Stimulated activated CD4-positive, alpha-beta T cell treated with anti-CD3 and anti-CD28 coated beads, Interleukin-12 subunit alpha, Interleukin-12 subunit beta, amount 100 ng/mL, for 48 hours (primary cell): Measurements from ENCODE around the gene SBF2.
"Not testable (repeated sequence)": the region's sequence is repeated elsewhere in the genome, so short reads cannot be mapped to it uniquely, and the experiment has no call there.

Source experiments
- DNase-seq, 3 donors: peaks; one replicate each; pipeline ENCODE4 v3.0.0-alpha.2; 2020; ENCODE audit warnings: low read depth in 2 of 3, low spot score in 1 of 3

The SBF2 gene

GRCh38 chr11:10075141-10075540 lies 218.9 kb downstream of the SBF2 start:
- no peak for DNase-seq

- no peak for DNase-seq
These were observed 221.2 kb downstream of the SBF2 start for GRCh38 chr11:10072841-10073240.

DNA sequence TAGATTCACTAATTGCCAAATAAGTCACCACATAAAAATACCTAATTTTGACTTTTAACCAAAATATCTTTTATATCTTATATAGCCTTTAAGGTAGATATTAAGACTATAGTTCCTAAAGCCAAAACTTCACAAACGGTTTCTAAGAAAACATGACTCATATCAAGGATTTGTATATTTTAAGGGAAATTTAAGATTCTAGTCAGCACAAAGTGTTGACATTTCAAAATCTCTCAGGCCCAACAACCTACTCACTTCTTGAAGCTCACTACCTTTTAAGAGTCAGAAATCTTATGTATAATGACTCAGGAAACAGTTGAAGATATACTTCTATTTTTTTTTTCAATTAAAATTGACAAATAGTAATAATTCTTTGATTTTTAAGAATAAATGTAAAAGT lies 221.9 kb downstream of the SBF2 start:
- no peak for DNase-seq

DNA sequence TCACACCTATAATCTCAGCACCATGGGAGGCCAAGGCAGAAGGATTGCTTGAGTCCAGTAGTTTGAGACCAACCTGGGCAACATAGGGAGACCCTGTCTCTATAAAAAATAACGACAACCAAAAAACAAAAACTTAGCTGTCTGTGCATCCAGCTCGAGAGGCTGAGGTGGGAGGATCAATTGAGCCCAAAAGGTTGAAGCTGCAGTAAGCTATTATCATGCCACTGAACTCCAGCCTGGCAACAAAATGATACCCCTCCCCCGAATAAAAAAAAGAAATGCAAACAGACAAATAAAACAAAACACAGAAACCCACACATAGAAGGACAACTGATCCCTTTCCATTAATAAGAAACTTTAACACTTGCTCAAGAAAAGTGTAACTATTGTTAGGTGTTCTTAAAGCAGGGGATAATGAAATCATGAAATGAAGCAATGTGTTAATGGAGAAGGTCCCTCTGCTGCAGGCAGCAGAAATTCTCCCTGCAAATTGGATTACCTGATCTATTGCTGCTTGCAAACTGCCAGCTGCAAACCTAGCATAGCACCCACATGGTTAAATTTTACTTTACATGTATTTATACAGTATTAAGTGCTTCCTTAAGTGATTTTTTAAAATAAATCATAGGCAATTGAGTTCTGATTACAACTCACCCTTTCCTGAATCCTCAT lies 226.3 kb downstream of the SBF2 start:
- DNase-seq = no peak

- no peak for DNase-seq
These were observed 227.6 kb downstream of the SBF2 start for GRCh38 chr11:10066441-10066840.

GRCh38 chr11:10064828-10065227 lies 229.2 kb downstream of the SBF2 start:
- DNase-seq = no peak

- DNase-seq = no peak
These were observed 235.7 kb downstream of the SBF2 start for GRCh38 chr11:10058356-10058755.

GRCh38 chr11:10051868-10052586 lies 242.0 kb downstream of the SBF2 start:
- DNase-seq = no peak

- DNase-seq = no peak
These were observed 243.5 kb downstream of the SBF2 start for GRCh38 chr11:10050561-10050960.

- no peak for DNase-seq
These were observed 244.3 kb downstream of the SBF2 start for GRCh38 chr11:10049756-10050155.

GRCh38 chr11:10048350-10048749 lies 245.7 kb downstream of the SBF2 start:
- DNase-seq = no peak

DNA sequence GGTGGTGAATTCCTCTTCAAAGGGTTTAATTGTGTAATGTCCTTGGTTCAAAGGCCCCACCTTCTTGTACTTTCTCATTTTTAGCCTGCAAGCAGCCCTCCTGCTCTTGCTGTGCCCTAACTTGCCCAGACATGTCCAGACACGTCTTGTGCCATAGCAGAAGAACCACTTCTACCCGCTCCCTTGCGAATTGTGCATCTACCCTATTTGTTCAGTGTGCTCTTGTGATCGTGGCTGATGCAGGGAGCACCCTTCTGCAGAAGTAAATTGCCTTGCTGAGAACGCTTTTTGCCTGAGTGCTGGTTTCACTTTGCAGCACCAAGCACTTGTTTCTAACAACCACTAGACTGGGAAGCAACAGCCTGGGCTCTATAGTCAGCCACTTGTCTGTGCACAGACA lies 249.4 kb downstream of the SBF2 start:
- no peak for DNase-seq

DNA sequence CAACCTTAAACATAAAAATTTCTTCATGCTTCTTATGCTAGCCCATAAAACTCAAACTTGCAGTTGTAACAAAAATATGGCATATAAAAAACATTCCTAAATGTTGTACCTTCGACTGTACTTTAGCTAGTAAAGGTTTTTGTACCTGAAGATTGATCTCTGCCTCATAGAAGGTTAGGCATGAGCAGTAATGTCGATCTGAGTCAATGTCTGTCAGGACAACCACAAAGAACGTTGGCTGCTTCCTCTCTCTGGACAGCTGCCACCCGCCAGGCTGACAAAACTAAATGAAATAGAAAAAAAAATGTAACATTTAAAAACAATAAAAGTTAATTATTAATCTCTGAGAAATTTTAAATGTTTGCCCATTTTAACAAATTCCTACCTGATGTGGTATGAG lies 251.3 kb downstream of the SBF2 start:
- no peak for DNase-seq

- no peak for DNase-seq
These were observed 252.1 kb downstream of the SBF2 start for GRCh38 chr11:10041748-10042446.

- no peak for DNase-seq
These were observed 252.7 kb downstream of the SBF2 start for GRCh38 chr11:10041332-10041731.

GRCh38 chr11:10038521-10039302 lies 255.3 kb downstream of the SBF2 start:
- DNase-seq = no peak

DNA sequence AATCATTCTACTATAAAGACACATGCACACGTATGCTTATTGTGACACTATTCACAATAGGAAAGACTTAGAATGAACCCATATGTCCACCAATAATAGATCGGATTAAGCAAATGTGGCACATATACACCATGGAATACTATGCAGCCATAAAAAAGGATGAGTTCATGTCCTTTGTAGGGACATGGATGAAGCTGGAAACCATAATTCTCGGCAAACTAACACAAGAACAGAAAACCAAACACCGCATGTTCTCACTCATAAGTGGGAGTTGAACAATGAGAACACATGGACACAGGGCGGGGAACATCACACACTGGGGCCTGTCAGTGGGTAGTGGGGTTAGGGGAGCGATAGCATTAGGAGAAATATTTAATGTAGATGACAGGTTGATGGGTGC lies 258.1 kb downstream of the SBF2 start:
- not testable (repeated sequence) for DNase-seq

GRCh38 chr11:10032935-10033334 lies 261.1 kb downstream of the SBF2 start:
- no peak for DNase-seq

DNA sequence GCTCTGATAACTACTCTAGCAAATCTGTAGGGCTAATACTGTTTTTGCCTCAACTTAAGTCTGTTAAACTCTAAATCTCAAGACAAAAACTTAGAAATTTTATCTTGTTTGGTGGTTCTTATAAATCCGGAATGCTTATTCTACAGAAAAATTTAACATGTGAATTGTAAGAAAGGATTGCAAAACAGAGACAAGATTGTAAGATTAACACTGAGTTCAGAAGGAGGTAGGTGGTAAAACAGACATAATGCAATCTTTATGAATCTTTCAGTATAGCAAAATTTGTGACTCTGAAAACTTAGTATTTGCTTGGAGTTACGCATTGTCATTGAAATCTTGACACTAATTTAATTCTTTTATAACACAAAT lies 263.9 kb downstream of the SBF2 start:
- no peak for DNase-seq

DNA sequence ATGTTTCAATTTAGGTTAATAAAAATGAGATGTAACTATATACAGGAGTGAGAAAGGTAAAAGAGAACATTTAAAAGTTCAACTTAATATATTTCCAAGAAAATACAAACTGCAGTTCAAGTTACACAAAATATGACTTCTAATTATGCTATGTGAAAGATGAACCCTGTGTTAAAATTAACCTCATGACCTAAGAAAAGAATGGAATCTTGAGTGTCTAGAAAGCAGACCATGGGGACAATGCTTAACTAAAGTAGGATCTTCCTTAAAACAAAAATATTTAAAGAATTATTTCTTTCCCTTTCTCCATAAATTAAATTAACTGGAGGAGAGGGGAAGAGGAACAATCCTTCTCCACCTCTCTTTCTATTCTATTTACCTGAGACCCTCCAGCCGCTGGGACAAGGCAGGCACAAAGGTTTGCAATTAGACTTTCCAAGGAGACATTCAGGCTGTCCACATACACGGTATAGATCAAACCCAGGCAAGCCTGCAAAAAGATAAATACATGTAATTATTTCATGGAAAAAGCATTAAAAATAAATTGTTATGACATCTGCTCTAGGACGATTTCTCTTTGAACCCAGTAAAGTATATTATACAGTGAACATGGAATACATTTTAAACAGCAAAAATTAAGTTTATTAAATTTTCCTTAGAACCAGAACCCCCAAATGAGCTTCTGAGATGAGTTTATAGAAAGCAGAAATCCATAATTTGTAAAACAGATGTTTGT lies 264.5 kb downstream of the SBF2 start:
- DNase-seq = no peak

DNA sequence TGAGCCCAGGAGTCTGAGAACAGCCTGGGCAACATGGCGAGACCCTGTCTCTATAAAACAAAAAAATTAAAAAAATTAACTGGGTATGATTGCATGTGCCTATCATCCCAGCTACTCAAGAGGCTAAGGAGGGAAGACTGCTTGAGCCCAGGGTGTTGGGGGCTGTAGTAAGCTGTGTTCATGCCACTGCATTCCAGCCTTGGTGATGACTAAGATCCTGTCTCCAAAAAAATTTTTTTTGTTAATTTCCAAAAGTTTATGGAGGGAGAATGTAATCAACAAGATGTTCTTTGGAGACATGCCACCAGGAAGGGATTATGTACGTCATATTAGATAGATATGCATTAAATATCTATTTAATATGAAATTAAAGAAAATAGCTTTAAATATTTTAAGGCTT lies 267.5 kb downstream of the SBF2 start:
- DNase-seq = no peak
